Gastrocnemius medialis (tissue), 4 donors: ENCODE measurements around the gene KRT82. TPM values are rescaled to one million over a fixed set of nuclear protein-coding genes. Genes with fewer than 3 reads are reported as not detected.

ENCODE experiments used
- ATAC-seq, 2 donors: fragments of 150-250 bp; one replicate each; pipeline ENCODE4 v1.9.1; 2016
- DNase-seq, 2 donors: peaks; one replicate each; pipeline ENCODE4 v3.0.0-alpha.2; 2019
- H3K27ac ChIP-seq, 4 donors: fragments of 200-600 bp; sonication (generic); 1 replicate in 1 of 4; 2 replicates in 3 of 4; pipeline ENCODE4 v1.5.1; 2016 to 2018; ENCODE audit warnings: mild to moderate bottlenecking in 2 of 4, moderate library complexity in 1 of 4
- H3K27me3 ChIP-seq, 3 donors: fragments of 200-600 bp; sonication (generic) in 2 of 3; 1 replicate in 1 of 3; 2 replicates in 2 of 3; pipeline versions ENCODE4 v1.5.1 to v1.6.0; 2016 to 2019; ENCODE audit warnings: mild to moderate bottlenecking in 1 of 3, moderate library complexity in 1 of 3
- H3K36me3 ChIP-seq, 2 donors: fragments of 200-600 bp; sonication (generic) in 1 of 2; one replicate each; pipeline ENCODE4 v1.5.1; 2017 to 2018
- H3K4me1 ChIP-seq, 2 donors: fragments of 200-600 bp; sonication (generic) in 1 of 2; one replicate each; pipeline ENCODE4 v1.5.1; 2016 to 2017; ENCODE audit warnings: mild to moderate bottlenecking in 2 of 2
- H3K4me3 ChIP-seq, 4 donors: fragments of 200-600 bp; sonication (generic) in 3 of 4; 1 replicate in 1 of 4; 2 replicates in 3 of 4; pipeline ENCODE4 v1.5.1; 2016 to 2019; ENCODE audit warnings: mild to moderate bottlenecking in 2 of 4
- H3K9me3 ChIP-seq, 3 donors: fragments of 200-600 bp; sonication (generic) in 2 of 3; 1 replicate in 1 of 3; 2 replicates in 2 of 3; pipeline ENCODE4 v1.5.1; 2016 to 2019
- CTCF ChIP-seq, 5 experiments: fragments of 450-650 bp in 3 of 5; fragments of 200-600 bp in 2 of 5; sonication (generic) in 2 of 5; IDR thresholded peaks in 4 of 5; conservative IDR thresholded peaks in 1 of 5; 1 replicate in 4 of 5; 2 replicates in 1 of 5; pipeline ENCODE4 v1.5.1; 2016 to 2019; ENCODE audit warnings: antibody characterized with exemption in 5 of 5, mild to moderate bottlenecking in 3 of 5, moderate library complexity in 3 of 5
- POLR2A ChIP-seq, 2 donors: fragments of 450-650 bp; IDR thresholded peaks; one replicate each; pipeline ENCODE4 v1.6.1; 2017; ENCODE audit warnings: antibody characterized with exemption in 2 of 2, mild to moderate bottlenecking in 2 of 2, moderate library complexity in 2 of 2
- in situ Hi-C, 4 donors: fragments of 200-750 bp; cut with MboI; loops; one replicate each; pipeline versions ENCODE4 v1.15.0 to v1.8.0; 2017; ENCODE audit warnings: low sequenced_read_pairs in 4 of 4
- intact Hi-C: fragments of 100-400 bp; cut with DNase I; formaldehyde crosslinking; loops from one replicate; pipeline ENCODE4 v1.15.1; 2023; ENCODE audit warnings: low total_unique reads
- total RNA-seq, 4 donors: library from RNA; depleted of rRNA; stranded (reverse); fragments of >200 nt; gene quantifications; one replicate each; pipeline versions ENCODE4 v1.1.0 to v1.2.3, GENCODE V29; 2016

KRT82 gene
- total RNA-seq, 4 donors from 2014 or later, result not detected

GRCh38 chr12:52350786-52351185 lies 55.3 kb downstream of the KRT82 start:
- TF ChIP-seq POLR2A (IDR thresholded peaks at IDR 0.05) (no peak), CTCF (IDR thresholded peaks at IDR 0.05 in 4 of 5, conservative IDR thresholded peaks at IDR 0.05 in 1 of 5) (no peak)
- Histone ChIP-seq H3K4me1 (no peaks in the 10 kb centered on the region), H3K4me3 (no peak overlapping the region), H3K27me3 (peaks cover 0 to 6% (median 4%) of the 10 kb centered on the region in 3 donors), H3K9me3 (no peaks in the 10 kb centered on the region), H3K36me3 (no peaks in the 10 kb centered on the region), H3K27ac (no peak overlapping the region)
- intact Hi-C loops (no loop called here), in situ Hi-C loops (no loop called here)
- ATAC-seq (no peak), DNase-seq (no peak)

- no peak for ATAC-seq
- Histone ChIP-seq H3K9me3 (no peaks in the 10 kb centered on the region), H3K27me3 (peaks cover 0 to 6% (median 4%) of the 10 kb centered on the region in 3 donors), H3K4me3 (no peak overlapping the region), H3K27ac (no peak overlapping the region), H3K36me3 (no peaks in the 10 kb centered on the region), H3K4me1 (no peaks in the 10 kb centered on the region)
- intact Hi-C loops, result no loop called here
- in situ Hi-C loops, result no loop called here
- DNase-seq, result no peak
- TF ChIP-seq POLR2A (IDR thresholded peaks at IDR 0.05) (no peak), CTCF (IDR thresholded peaks at IDR 0.05 in 4 of 5, conservative IDR thresholded peaks at IDR 0.05 in 1 of 5) (no peak)
Observed at GRCh38 chr12:52350021-52350620, 56.0 kb downstream of the KRT82 start.

GRCh38 chr12:52349196-52349595 lies 56.9 kb downstream of the KRT82 start:
- intact Hi-C loops, result no loop called here
- TF ChIP-seq POLR2A (IDR thresholded peaks at IDR 0.05), result no peak
- no peak for TF ChIP-seq CTCF (IDR thresholded peaks at IDR 0.05 in 4 of 5, conservative IDR thresholded peaks at IDR 0.05 in 1 of 5)
- Histone ChIP-seq H3K9me3 (no peaks in the 10 kb centered on the region), H3K4me3 (no peak overlapping the region), H3K36me3 (no peaks in the 10 kb centered on the region), H3K27ac (no peak overlapping the region), H3K4me1 (no peaks in the 10 kb centered on the region), H3K27me3 (peaks cover 0 to 1% (median under 1%) of the 10 kb centered on the region in 3 donors)
- ATAC-seq (no peak), DNase-seq (no peak)
- in situ Hi-C loops, result no loop called here

- Histone ChIP-seq H3K4me3 (no peak overlapping the region), H3K9me3 (no peaks in the 10 kb centered on the region), H3K27ac (no peak overlapping the region), H3K36me3 (no peaks in the 10 kb centered on the region), H3K27me3 (no peaks in the 10 kb centered on the region), H3K4me1 (no peaks in the 10 kb centered on the region)
- in situ Hi-C loops (no loop called here), intact Hi-C loops (no loop called here)
- TF ChIP-seq CTCF (IDR thresholded peaks at IDR 0.05 in 4 of 5, conservative IDR thresholded peaks at IDR 0.05 in 1 of 5) (no peak), POLR2A (IDR thresholded peaks at IDR 0.05) (no peak)
- DNase-seq, result no peak
- ATAC-seq, result no peak
Observed at GRCh38 chr12:52347551-52348510, 58.3 kb downstream of the KRT82 start.
